Thymus (tissue), 11 donors: ENCODE data around the gene PITPNC1. TPM values are rescaled to one million over a fixed set of nuclear protein-coding genes. Genes with fewer than 3 reads are reported as not detected.
"Not testable (repeated sequence)": the region's sequence is repeated elsewhere in the genome, so short reads cannot be mapped to it uniquely, and the experiment has no call there.

ENCODE experiments used
- DNase-seq, 9 donors: peaks; one replicate each; pipeline ENCODE4 v3.0.0-alpha.2; 2013; ENCODE audit warnings: low spot score in 9 of 9, low read depth in 6 of 9, missing footprints in 1 of 9
- H3K27ac ChIP-seq, 2 donors: one replicate each; pipeline ENCODE4 v1.5.1; 2013; ENCODE audit warnings: control low read depth in 1 of 2, low read depth in 1 of 2, low read length in 1 of 2, mild to moderate bottlenecking in 1 of 2, moderate library complexity in 1 of 2
- H3K27me3 ChIP-seq, 2 donors: one replicate each; pipeline ENCODE4 v1.5.1; 2013; ENCODE audit warnings: low read length in 1 of 2; ENCODE audit not compliant: control insufficient read depth in 2 of 2, insufficient read depth in 1 of 2
- H3K36me3 ChIP-seq, 2 donors: one replicate each; pipeline ENCODE4 v1.5.1; 2013; ENCODE audit warnings: low read length in 1 of 2, mild to moderate bottlenecking in 1 of 2, moderate library complexity in 1 of 2; ENCODE audit not compliant: control insufficient read depth in 2 of 2, insufficient read depth in 2 of 2
- H3K4me1 ChIP-seq, 2 donors: one replicate each; pipeline ENCODE4 v1.5.1; 2013; ENCODE audit warnings: low read length in 2 of 2; ENCODE audit not compliant: control insufficient read depth in 2 of 2, insufficient read depth in 2 of 2
- H3K4me3 ChIP-seq, 2 donors: one replicate each; pipeline ENCODE4 v1.5.1; 2013; ENCODE audit warnings: low read length in 2 of 2, control low read depth in 1 of 2, mild to moderate bottlenecking in 1 of 2
- H3K9me3 ChIP-seq, 2 donors: one replicate each; pipeline ENCODE4 v1.5.1; 2013; ENCODE audit warnings: low read length in 1 of 2, mild to moderate bottlenecking in 1 of 2; ENCODE audit not compliant: control insufficient read depth in 2 of 2, insufficient read depth in 1 of 2
- WGBS: extraction: QIAGEN DNeasy Blood & Tissue Kit; methylation state at CpG from one replicate; pipeline ENCODE4 v1.1.7; 2013; 5-methylcytosine and 5-hydroxymethylcytosine counted together
- polyA plus RNA-seq: library from polyadenylated mRNA; stranded (reverse); fragments of 200-250 nt; gene quantifications from one replicate; pipeline ENCODE4 v1.2.3, GENCODE V29; 2013
- total RNA-seq: library from RNA; stranded (reverse); fragments of 120-200 nt; gene quantifications from one replicate; pipeline ENCODE4 v1.2.4, GENCODE V29; 2013
- donor health status: healthy.

The PITPNC1 gene
- total and polyA plus RNA-seq, 2 donors, result 26.0 to 27.0 TPM

DNA sequence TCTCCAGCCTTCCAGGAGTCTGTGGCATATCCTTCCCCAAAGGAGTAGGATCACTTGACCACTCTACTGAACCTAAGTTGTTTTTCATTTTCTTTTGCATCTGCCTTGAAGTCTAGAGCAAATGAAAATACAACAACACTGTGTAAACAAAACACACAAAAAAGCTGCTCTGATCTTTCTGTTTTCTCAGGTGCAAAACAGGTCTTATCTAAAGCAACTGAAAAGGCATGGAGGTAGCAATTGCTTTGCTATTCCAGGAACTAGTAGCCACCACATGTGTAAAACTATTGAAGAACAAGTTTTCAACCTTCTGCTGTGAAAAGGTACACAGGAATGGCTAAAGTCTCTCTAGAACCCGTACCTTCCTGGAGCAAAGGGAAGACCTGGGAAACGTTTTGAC lies 127.1 kb downstream of the PITPNC1 start:
- WGBS, result 87% methylated on average over 2 of the region's 2 CpGs
- Histone ChIP-seq H3K4me3 (no peak overlapping the region), H3K27ac (no peak overlapping the region), H3K4me1 (no peaks in the 10 kb centered on the region), H3K9me3 (peaks cover 0 to 14% of the 10 kb centered on the region in 2 donors), H3K36me3 (no peaks in the 10 kb centered on the region), H3K27me3 (no peaks in the 10 kb centered on the region)
- DNase-seq, result no peak

DNA sequence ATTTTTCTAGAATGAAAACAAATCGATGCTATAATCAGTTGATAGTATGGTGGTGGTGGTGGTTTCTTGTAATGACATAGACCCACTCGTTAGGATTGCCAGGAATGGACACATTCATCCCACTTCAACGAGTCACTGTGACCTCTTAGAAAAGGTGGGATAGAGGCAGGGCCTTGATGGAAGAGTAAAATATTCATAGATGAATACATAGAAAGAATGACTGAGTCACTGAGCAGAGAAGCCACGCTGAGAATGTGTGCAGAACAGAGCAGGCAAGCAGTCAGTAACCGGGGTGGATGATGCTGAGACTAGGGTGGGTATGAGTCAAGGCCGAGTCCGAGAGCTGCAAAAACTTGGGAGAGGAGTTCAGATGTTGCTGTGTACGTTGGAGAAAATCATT lies 129.9 kb downstream of the PITPNC1 start:
- Histone ChIP-seq H3K9me3 (peaks cover 0 to 14% of the 10 kb centered on the region in 2 donors), H3K27ac (no peak overlapping the region), H3K36me3 (no peaks in the 10 kb centered on the region), H3K4me1 (no peaks in the 10 kb centered on the region), H3K27me3 (no peaks in the 10 kb centered on the region), H3K4me3 (no peak overlapping the region)
- DNase-seq, result no peak
- 97% methylated on average over 8 of the region's 8 CpGs for WGBS

DNA sequence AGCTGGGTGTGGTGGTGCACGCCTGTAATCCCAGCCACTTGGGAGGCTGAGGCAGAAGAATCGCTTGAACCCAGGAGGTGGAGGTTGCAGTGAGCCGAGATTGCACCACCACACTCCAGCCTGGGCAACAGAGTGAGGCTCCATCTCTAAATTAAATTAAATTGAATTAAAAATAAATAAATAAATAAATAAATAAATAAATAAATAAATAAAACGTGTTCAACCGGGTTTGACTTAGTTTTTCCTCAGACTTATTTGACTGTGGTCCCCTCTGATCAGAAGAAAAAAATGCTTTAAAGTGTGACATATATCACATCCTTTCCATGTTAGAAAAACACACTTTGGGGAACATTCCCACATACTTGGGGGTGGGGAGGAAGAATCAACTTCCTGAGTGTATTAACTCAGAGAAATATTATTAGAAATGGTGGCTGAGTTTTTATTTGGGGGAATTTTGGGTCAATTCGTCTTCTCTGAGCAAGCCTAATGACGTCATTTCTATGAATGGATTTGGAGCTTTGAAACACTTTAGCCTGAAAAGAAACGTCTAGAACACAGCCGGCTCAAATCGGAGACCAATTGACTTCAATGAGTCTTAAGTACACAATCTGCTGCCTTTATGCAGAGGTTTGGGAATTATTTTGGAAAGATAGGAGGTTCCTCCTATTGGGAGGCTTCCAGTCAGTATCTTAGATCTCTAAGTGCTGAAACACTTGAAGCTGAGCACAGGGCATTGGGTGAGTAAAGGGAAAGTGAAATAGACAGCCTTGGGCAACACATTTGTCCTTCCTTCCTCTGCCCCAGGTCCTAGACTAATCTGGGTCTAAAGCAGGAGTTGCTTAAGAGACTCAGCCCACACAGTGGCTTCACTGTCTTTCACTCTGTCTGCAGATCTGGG lies 132.6 kb downstream of the PITPNC1 start:
- H3K36me3 ChIP-seq, result no peaks in the 10 kb centered on the region
- no peak overlapping the region for H3K27ac ChIP-seq
- no peaks in the 10 kb centered on the region for H3K4me1 ChIP-seq
- 94% methylated on average over 10 of the region's 10 CpGs for WGBS
- DNase-seq, result no peak
- H3K9me3 ChIP-seq, result peaks cover 0 to 14% of the 10 kb centered on the region in 2 donors
- H3K27me3 ChIP-seq, result no peaks in the 10 kb centered on the region
- no peak overlapping the region for H3K4me3 ChIP-seq

DNA sequence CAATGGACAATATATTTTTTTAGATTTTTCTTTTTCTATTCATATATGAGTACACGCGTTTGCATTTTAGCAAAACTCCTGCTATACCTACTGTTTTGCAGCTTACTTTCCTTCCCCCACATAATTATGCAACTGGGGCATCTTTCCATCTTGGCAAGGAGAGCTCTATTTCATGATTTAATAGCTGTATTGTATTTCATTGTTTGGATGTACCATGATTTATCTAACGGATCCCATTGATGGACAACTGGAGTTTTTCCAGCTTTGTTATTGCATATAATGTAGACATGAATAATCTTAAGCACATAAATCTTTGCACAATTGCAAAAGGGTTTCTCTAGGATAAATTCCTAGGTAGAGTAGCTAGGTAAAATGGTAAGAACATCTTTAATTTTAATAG lies 133.9 kb downstream of the PITPNC1 start:
- H3K4me3 ChIP-seq, result no peak overlapping the region
- H3K27me3 ChIP-seq, result no peaks in the 10 kb centered on the region
- H3K27ac ChIP-seq, result no peak overlapping the region
- H3K9me3 ChIP-seq, result peaks cover 0 to 14% of the 10 kb centered on the region in 2 donors
- no peaks in the 10 kb centered on the region for H3K36me3 ChIP-seq
- DNase-seq, result no peak
- 98% methylated on average over 3 of the region's 3 CpGs for WGBS
- no peaks in the 10 kb centered on the region for H3K4me1 ChIP-seq

DNA sequence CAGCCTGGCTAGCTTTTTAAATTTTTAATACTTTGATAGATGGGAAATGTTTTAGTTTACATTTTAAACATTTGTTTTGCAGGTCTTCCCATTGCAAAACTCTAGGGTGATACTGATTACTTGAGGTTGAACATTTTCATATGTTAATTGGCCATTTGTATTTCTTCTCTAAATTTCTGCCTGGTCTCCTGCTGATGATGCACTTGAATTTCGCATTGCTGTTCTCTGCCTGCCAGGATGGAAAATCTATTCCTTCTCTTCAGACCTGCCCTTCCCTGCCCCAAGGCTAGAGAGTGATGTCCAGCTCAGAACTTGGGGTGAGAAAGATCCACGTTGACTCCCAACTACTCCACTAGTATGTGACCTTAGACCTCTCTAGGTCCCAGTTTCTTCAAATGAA lies 134.7 kb downstream of the PITPNC1 start:
- no peaks in the 10 kb centered on the region for H3K4me1 ChIP-seq
- no peak overlapping the region for H3K27ac ChIP-seq
- H3K27me3 ChIP-seq, result no peaks in the 10 kb centered on the region
- H3K36me3 ChIP-seq, result no peaks in the 10 kb centered on the region
- WGBS, result 98% methylated on average over 2 of the region's 2 CpGs
- no peak for DNase-seq
- no peak overlapping the region for H3K4me3 ChIP-seq
- peaks cover 0 to 14% of the 10 kb centered on the region in 2 donors for H3K9me3 ChIP-seq

DNA sequence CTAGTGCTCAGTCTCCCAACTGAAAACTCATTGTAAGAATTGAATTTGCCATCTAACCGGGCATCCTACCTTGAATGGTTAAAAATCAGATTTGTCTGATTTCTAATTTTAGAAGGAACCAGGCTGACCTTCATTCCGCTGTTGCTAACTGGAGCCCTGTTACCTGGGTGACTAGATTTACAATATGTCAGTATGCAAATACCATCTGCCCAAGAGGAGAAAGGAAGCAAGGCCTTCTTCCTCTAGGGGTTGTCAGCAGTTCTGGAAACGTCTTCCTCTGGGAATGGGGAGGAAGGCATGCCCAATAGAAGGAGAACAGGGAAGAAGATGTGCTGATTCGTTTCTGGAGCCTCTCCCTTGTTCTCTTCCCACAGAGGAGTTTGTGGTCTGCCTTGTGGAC lies 137.9 kb downstream of the PITPNC1 start:
- H3K9me3 ChIP-seq, result no peaks in the 10 kb centered on the region
- H3K27me3 ChIP-seq, result no peaks in the 10 kb centered on the region
- peaks cover 0 to under 1% of the 10 kb centered on the region in 2 donors for H3K4me1 ChIP-seq
- no peaks in the 10 kb centered on the region for H3K36me3 ChIP-seq
- H3K4me3 ChIP-seq, result no peak overlapping the region
- 83% methylated on average over 4 of the region's 4 CpGs for WGBS
- DNase-seq, result no peak
- no peak overlapping the region for H3K27ac ChIP-seq

DNA sequence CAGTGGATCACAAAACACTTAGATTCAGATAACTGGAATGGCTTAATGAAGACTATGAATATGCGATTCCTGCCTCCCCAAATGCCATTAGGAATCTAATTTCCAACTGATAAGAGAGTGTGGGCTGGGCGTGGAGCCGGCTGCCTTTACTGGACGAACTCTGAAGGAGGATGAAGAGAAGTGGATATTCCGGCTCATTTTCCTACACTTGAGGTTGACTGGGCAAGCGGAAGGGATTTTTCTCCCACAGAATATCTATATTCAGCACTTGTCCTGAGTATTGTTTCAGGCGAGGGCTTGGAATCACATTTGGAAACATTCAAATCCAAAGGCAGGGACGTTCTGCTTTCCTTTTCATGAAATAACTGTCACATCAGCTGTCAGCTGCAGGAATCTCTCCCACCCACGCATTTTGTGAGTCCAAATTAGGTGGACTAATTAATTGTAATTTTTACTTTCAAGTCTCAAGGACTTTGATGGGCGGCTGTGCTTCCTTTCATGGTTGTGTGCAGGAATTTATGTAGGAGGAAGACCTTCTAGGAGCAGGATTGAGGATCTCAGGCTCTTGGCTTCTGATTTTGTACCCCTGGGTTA lies 138.5 kb downstream of the PITPNC1 start:
- Histone ChIP-seq H3K27ac (no peak overlapping the region), H3K4me3 (no peak overlapping the region), H3K36me3 (no peaks in the 10 kb centered on the region), H3K4me1 (peaks cover 5% of the 10 kb centered on the region in 2 donors), H3K27me3 (no peaks in the 10 kb centered on the region), H3K9me3 (no peaks in the 10 kb centered on the region)
- no peak for DNase-seq
- WGBS, result 95% methylated on average over 10 of the region's 10 CpGs

DNA sequence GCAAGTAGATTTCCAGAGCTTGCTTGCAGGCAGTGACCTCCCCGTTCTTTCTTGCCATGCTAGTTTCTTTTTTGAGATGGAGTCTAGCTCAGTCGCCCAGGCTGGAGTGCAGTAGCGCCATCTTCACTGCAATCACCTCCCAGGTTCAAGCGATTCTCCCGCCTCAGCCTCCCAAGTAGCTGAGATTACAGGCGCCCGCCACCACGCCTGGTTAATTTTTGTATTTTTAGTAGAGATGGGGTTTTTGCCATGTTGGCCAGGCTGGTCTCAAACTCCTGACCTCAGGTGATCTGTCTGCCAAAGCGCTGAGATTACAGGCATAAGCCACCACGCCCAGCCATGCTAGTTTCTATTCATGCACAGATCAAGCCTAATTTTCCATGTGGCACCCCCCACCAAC lies 139.5 kb downstream of the PITPNC1 start:
- H3K9me3 ChIP-seq, DNase-seq, H3K4me3 ChIP-seq, H3K4me1 ChIP-seq, H3K27ac ChIP-seq, H3K36me3 ChIP-seq, H3K27me3 ChIP-seq: not testable (repeated sequence)
- WGBS, result 97% methylated on average over 10 of the region's 10 CpGs

DNA sequence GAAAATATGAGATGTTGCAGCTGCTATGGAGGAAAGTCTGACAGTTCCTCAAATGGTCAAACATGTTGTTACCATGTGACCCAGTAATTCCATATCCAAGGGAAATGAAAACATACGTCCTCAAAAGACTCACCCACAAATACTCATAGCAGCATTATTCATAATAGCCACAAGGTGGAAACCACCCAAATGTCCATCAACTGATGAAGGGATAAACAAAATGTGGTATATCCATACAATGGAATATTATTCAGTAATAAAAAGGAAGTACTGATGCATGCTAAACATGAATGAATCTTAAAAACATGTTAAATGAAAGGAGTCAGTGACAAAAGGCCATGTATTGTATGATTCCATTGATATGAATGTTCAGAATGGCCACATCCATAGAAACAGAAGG lies 140.2 kb downstream of the PITPNC1 start:
- no peak overlapping the region for H3K27ac ChIP-seq
- no peaks in the 10 kb centered on the region for H3K9me3 ChIP-seq
- 97% methylated on average over 1 of the region's 1 CpG for WGBS
- no peak for DNase-seq
- no peaks in the 10 kb centered on the region for H3K36me3 ChIP-seq
- H3K4me3 ChIP-seq, result no peak overlapping the region
- H3K27me3 ChIP-seq, result no peaks in the 10 kb centered on the region
- H3K4me1 ChIP-seq, result peaks cover 5% of the 10 kb centered on the region in 2 donors
